ENCODE results near the gene NFS1.
"Not testable (repeated sequence)": the region's sequence is repeated elsewhere in the genome, so short reads cannot be mapped to it uniquely, and the experiment has no call there.

GRCh38 chr20:35713120-35713519 is 14.0 kb upstream of the NFS1 start:
- TF ChIP-seq, protein P1, sequence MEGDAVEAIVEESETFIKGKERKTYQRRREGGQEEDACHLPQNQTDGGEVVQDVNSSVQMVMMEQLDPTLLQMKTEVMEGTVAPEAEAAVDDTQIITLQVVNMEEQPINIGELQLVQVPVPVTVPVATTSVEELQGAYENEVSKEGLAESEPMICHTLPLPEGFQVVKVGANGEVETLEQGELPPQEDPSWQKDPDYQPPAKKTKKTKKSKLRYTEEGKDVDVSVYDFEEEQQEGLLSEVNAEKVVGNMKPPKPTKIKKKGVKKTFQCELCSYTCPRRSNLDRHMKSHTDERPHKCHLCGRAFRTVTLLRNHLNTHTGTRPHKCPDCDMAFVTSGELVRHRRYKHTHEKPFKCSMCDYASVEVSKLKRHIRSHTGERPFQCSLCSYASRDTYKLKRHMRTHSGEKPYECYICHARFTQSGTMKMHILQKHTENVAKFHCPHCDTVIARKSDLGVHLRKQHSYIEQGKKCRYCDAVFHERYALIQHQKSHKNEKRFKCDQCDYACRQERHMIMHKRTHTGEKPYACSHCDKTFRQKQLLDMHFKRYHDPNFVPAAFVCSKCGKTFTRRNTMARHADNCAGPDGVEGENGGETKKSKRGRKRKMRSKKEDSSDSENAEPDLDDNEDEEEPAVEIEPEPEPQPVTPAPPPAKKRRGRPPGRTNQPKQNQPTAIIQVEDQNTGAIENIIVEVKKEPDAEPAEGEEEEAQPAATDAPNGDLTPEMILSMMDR (IDR thresholded peaks at IDR 0.05) = not testable (repeated sequence)
- TF ChIP-seq POLR2A (IDR thresholded peaks at IDR 0.05) = not testable (repeated sequence)
